B cell (primary cell): ENCODE measurements around the gene EVI5L. TPM values are rescaled to one million over a fixed set of nuclear protein-coding genes. Genes with fewer than 3 reads are reported as not detected.

Experiments
- ATAC-seq: fragments of 200-7000 bp; cut with Tn5 transposase; one replicate; pipeline ENCODE4 v1.10.0; 2021; ENCODE audit warnings: low read depth, mild to moderate bottlenecking, moderate number of reproducible peaks, moderate library complexity
- CTCF ChIA-PET: fragments of 350-600 bp; sonication (Branson Sonifier 250); formaldehyde crosslinking; loops from one replicate; lab custom pipeline; 2021; ENCODE audit warnings: antibody characterized with exemption, inconsistent platforms; lab: Charles Lee
- POLR2A ChIA-PET: fragments of 350-600 bp; sonication (Branson Sonifier 250); formaldehyde crosslinking; loops from one replicate; lab custom pipeline; 2021; ENCODE audit warnings: antibody characterized with exemption; lab: Charles Lee
- DNase-seq: peaks from one replicate; pipeline ENCODE4 v3.0.0; 2013
- H2AFZ ChIP-seq: 2 replicates; pipeline ENCODE4 v1.6.1; 2012; ENCODE audit warnings: mild to moderate bottlenecking, low read depth, low read length; ENCODE audit not compliant: insufficient read depth, poor library complexity, severe bottlenecking
- H3K27ac ChIP-seq, 2 donors: 1 replicate in 1 of 2; 2 replicates in 1 of 2; pipeline ENCODE4 v1.5.1; 2012 to 2013; ENCODE audit warnings: low read length in 2 of 2, mild to moderate bottlenecking in 2 of 2, moderate library complexity in 1 of 2
- H3K27me3 ChIP-seq, 4 experiments: fragments of 200-600 bp in 1 of 4; sonication (generic) in 1 of 4; replicated peaks in 1 of 4; 1 replicate in 2 of 4; 2 replicates in 2 of 4; pipeline versions ENCODE4 v1.6.1 to v1.7.0; 2013 to 2016; ENCODE audit warnings: low read length in 3 of 4, mild to moderate bottlenecking in 2 of 4, mixed read lengths in 1 of 4, moderate library complexity in 1 of 4; ENCODE audit not compliant: insufficient read depth in 4 of 4, control insufficient read depth in 3 of 4; ENCODE audit errors: control extremely low read depth in 1 of 4
- H3K36me3 ChIP-seq, 2 experiments: replicated peaks in 1 of 2; 1 replicate in 1 of 2; 2 replicates in 1 of 2; pipeline versions ENCODE4 v1.6.1 to v1.7.1; 2013; ENCODE audit warnings: low read length in 1 of 2; ENCODE audit not compliant: insufficient read depth in 2 of 2, control insufficient read depth in 1 of 2; ENCODE audit errors: control extremely low read depth in 1 of 2, extremely low read depth in 1 of 2
- H3K4me1 ChIP-seq, 2 donors: fragments of 200-600 bp in 1 of 2; sonication (generic) in 1 of 2; 1 replicate in 1 of 2; 2 replicates in 1 of 2; pipeline versions ENCODE4 v1.5.1 to v1.6.1; 2013 to 2017; ENCODE audit warnings: low read length in 2 of 2; ENCODE audit not compliant: control insufficient read depth in 2 of 2, insufficient read depth in 2 of 2
- H3K4me2 ChIP-seq: replicated peaks from 2 replicates; pipeline ENCODE3; 2012; ENCODE audit warnings: mild to moderate bottlenecking, low read depth, low read length; ENCODE audit not compliant: poor library complexity, severe bottlenecking
- H3K4me3 ChIP-seq, 5 experiments: fragments of 200-600 bp in 1 of 5; sonication (generic) in 1 of 5; 1 replicate in 3 of 5; 2 replicates in 2 of 5; pipeline versions ENCODE4 v1.5.1 to v1.7.0; 2011 to 2016; ENCODE audit warnings: low read length in 4 of 5, mild to moderate bottlenecking in 4 of 5, low read depth in 2 of 5, control low read depth in 1 of 5, moderate library complexity in 1 of 5; ENCODE audit not compliant: insufficient read depth in 1 of 5; ENCODE audit errors: control extremely low read depth in 1 of 5, extremely low read depth in 1 of 5
- H3K79me2 ChIP-seq: fragments of 200-600 bp; sonication (generic); one replicate; pipeline ENCODE4 v1.6.0; 2016; ENCODE audit warnings: low read length; ENCODE audit not compliant: control insufficient read depth, insufficient read depth
- H3K9ac ChIP-seq: fragments of 200-600 bp; sonication (generic); 2 replicates; pipeline ENCODE4 v1.6.1; 2017; ENCODE audit warnings: mild to moderate bottlenecking, low read length, moderate library complexity
- H3K9me3 ChIP-seq, 3 donors: one replicate each; pipeline versions ENCODE4 v1.6.1 to v1.7.1; 2013; ENCODE audit warnings: low read length in 2 of 3; ENCODE audit not compliant: control insufficient read depth in 2 of 3, insufficient read depth in 1 of 3; ENCODE audit errors: control extremely low read depth in 1 of 3
- H4K20me1 ChIP-seq: 2 replicates; pipeline ENCODE4 v1.6.0; 2012; ENCODE audit warnings: mild to moderate bottlenecking, low read length; ENCODE audit not compliant: insufficient read depth, control insufficient read depth, poor library complexity, severe bottlenecking
- H3K27ac Mint-ChIP-seq: one replicate; pipeline ENCODE4 v1.8.0; 2021; ENCODE audit warnings: mixed read lengths
- H3K27me3 Mint-ChIP-seq: one replicate; pipeline ENCODE4 v1.8.0; 2021; ENCODE audit warnings: mixed read lengths
- H3K4me1 Mint-ChIP-seq: one replicate; pipeline ENCODE4 v1.8.0; 2021; ENCODE audit warnings: mixed read lengths
- H3K4me3 Mint-ChIP-seq: one replicate; pipeline ENCODE4 v1.8.0; 2021; ENCODE audit warnings: mixed read lengths
- H3K9me3 Mint-ChIP-seq: one replicate; pipeline ENCODE4 v1.8.0; 2022; ENCODE audit warnings: mixed read lengths; ENCODE audit not compliant: insufficient read depth
- EZH2 ChIP-seq: IDR thresholded peaks from 2 replicates; pipeline ENCODE4 v1.6.1; 2012; ENCODE audit warnings: borderline replicate concordance, low read depth, mild to moderate bottlenecking, moderate library complexity, low read length; ENCODE audit not compliant: insufficient read depth, poor library complexity, severe bottlenecking
- WGBS: methylation state at CpG from one replicate; pipeline ENCODE4 v1.1.5; 2013; ENCODE audit warnings: missing lambda C conversion rate; ENCODE audit not compliant: insufficient coverage; 5-methylcytosine and 5-hydroxymethylcytosine counted together
- intact Hi-C: fragments of 100-400 bp; cut with micrococcal nuclease; formaldehyde crosslinking; loops from one replicate; pipeline ENCODE4 v1.10.0; 2022
- polyA plus RNA-seq: library from polyadenylated mRNA; depleted of rRNA; stranded (reverse); fragments of >200 nt; gene quantifications from 2 replicates; pipeline ENCODE4 v1.2.3, GENCODE V29; 2012
- total RNA-seq, 2 donors: library from RNA; stranded (reverse); fragments of 120-200 nt in 1 of 2; gene quantifications; 1 replicate in 1 of 2; 2 replicates in 1 of 2; pipeline versions ENCODE4 v1.2.3 to v1.2.4, GENCODE V29; 2013 to 2022
- TF ChIP-seq, protein P1 (sequence below): fragments of 200-600 bp; IDR thresholded peaks from one replicate; pipeline ENCODE4 v1.8.0; 2022; ENCODE audit warnings: antibody characterized with exemption, mild to moderate bottlenecking

The EVI5L gene
- total and polyA plus RNA-seq, 2 donors (not counting 1 experiment from before 2014, with no cell fraction given): 7.9 to 11.8 TPM

DNA sequence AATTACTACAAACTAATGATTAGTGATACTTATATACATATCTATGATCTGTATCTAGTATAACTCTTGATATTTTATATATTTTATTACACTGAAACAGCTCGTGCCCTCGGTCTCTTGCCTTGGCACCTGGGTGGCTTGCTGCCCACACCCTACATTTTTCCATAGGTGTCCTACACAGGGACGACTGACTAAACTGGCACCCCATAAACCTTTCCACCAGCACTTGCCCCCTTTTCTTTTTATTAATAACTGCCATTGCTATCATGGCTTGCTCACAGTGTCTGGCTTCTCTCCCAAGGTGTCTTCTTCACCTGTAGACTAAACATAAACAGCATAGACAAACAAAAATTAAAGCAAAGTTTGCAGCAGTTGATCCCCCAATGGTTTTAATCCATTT, 36.5 kb upstream of the EVI5L start:
- TF ChIP-seq, protein P1, sequence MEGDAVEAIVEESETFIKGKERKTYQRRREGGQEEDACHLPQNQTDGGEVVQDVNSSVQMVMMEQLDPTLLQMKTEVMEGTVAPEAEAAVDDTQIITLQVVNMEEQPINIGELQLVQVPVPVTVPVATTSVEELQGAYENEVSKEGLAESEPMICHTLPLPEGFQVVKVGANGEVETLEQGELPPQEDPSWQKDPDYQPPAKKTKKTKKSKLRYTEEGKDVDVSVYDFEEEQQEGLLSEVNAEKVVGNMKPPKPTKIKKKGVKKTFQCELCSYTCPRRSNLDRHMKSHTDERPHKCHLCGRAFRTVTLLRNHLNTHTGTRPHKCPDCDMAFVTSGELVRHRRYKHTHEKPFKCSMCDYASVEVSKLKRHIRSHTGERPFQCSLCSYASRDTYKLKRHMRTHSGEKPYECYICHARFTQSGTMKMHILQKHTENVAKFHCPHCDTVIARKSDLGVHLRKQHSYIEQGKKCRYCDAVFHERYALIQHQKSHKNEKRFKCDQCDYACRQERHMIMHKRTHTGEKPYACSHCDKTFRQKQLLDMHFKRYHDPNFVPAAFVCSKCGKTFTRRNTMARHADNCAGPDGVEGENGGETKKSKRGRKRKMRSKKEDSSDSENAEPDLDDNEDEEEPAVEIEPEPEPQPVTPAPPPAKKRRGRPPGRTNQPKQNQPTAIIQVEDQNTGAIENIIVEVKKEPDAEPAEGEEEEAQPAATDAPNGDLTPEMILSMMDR: no peak
- no peak for TF ChIP-seq EZH2
- peaks cover 0 to 22% (median 9%) of the 10 kb centered on the region in 4 experiments for H3K27me3 ChIP-seq
- DNase-seq: no peak
- no peaks in the 10 kb centered on the region for H3K79me2 ChIP-seq
- ChIA-PET POLR2A (no interaction called here), CTCF (no interaction called here)
- no peaks in the 10 kb centered on the region for H4K20me1 ChIP-seq
- H3K9me3 Mint-ChIP-seq: peaks cover 2% of the 10 kb centered on the region
- no peak for ATAC-seq
- H3K4me1 Mint-ChIP-seq: peaks cover 17% of the 10 kb centered on the region
- intact Hi-C loops: no loop called here
- H3K9ac ChIP-seq: no peak overlapping the region
- 89% methylated on average over 3 of the region's 3 CpGs for WGBS
- H3K36me3 ChIP-seq: no peaks in the 10 kb centered on the region
- no peak overlapping the region for H3K4me3 Mint-ChIP-seq
- H3K4me2 ChIP-seq: no peak overlapping the region
- peaks cover 0 to 10% (median 0%) of the 10 kb centered on the region in 3 donors for H3K9me3 ChIP-seq
- H3K27me3 Mint-ChIP-seq: peaks cover 15% of the 10 kb centered on the region
- H3K27ac Mint-ChIP-seq: no peak overlapping the region
- H2AFZ ChIP-seq: no peak overlapping the region
- no peak overlapping the region for H3K27ac ChIP-seq
- H3K4me1 ChIP-seq: peaks cover 13 to 15% of the 10 kb centered on the region in 2 donors
- no peak overlapping the region for H3K4me3 ChIP-seq

GRCh38 chr19:7795555-7796161, 34.4 kb upstream of the EVI5L start:
- 90% methylated on average over 2 of the region's 8 CpGs for WGBS
- no peak overlapping the region for H3K4me2 ChIP-seq

More at GRCh38 chr19:7795555-7796161, 34.4 kb upstream of the EVI5L start:
- ATAC-seq (no peak), DNase-seq (no peak)
- POLR2A ChIA-PET: no interaction called here
- H3K27me3 Mint-ChIP-seq: peaks cover 6% of the 10 kb centered on the region
- H3K9ac ChIP-seq: no peak overlapping the region
- H3K4me3 ChIP-seq: no peak overlapping the region
- no peaks in the 10 kb centered on the region for H3K36me3 ChIP-seq
- H3K4me1 Mint-ChIP-seq: peaks cover 15% of the 10 kb centered on the region
- peaks cover 2% of the 10 kb centered on the region for H3K9me3 Mint-ChIP-seq
- intact Hi-C loops: loop anchor here (5.0 kb wide), 2 partner anchors 53 to 98 kb away; no protein-coding TSS in a partner anchor
- no peak overlapping the region for H3K27ac Mint-ChIP-seq
- no peaks in the 10 kb centered on the region for H4K20me1 ChIP-seq
- no peak overlapping the region for H3K4me3 Mint-ChIP-seq
- H3K4me1 ChIP-seq: peaks cover 7 to 16% of the 10 kb centered on the region in 2 donors
- peaks cover 0 to 15% (median under 1%) of the 10 kb centered on the region in 3 donors for H3K9me3 ChIP-seq
- no peaks in the 10 kb centered on the region for H3K79me2 ChIP-seq
- no peak overlapping the region for H3K27ac ChIP-seq
- peaks cover 0 to 8% (median under 1%) of the 10 kb centered on the region in 4 experiments for H3K27me3 ChIP-seq
- H2AFZ ChIP-seq: no peak overlapping the region
- TF ChIP-seq EZH2: no peak
- TF ChIP-seq, protein P1: no peak
- CTCF ChIA-PET: interaction anchor here (0.6 to 2.8 kb wide), 6 partner anchors 22 to 140 kb away, joined by 3 to 15 read pairs (median 3); partner anchors contain the start of gene TRAPPC5
